Thoracic aorta (tissue), 2 donors: ENCODE measurements around the gene UBL7. TPM values are rescaled to one million over a fixed set of nuclear protein-coding genes. Genes with fewer than 3 reads are reported as not detected.

Experiments used
- ATAC-seq: fragments of 150-250 bp; one replicate; pipeline ENCODE4 v1.8.0; 2017; ENCODE audit warnings: low read depth; ENCODE audit not compliant: insufficient number of reproducible peaks, low FRiP score
- DNase-seq: peaks from one replicate; pipeline ENCODE4 v3.0.0-alpha.2; 2020; ENCODE audit warnings: low spot score
- H3K27ac ChIP-seq, 2 donors: fragments of 200-600 bp; sonication (generic); 1 replicate in 1 of 2; 2 replicates in 1 of 2; pipeline ENCODE4 v1.5.1; 2016; ENCODE audit warnings: mild to moderate bottlenecking in 2 of 2, moderate library complexity in 2 of 2
- H3K27me3 ChIP-seq: fragments of 200-600 bp; sonication (generic); replicated peaks from 2 replicates; pipeline ENCODE4 v1.6.0; 2016; ENCODE audit warnings: mild to moderate bottlenecking; ENCODE audit not compliant: insufficient read depth
- H3K36me3 ChIP-seq: fragments of 200-600 bp; sonication (generic); one replicate; pipeline ENCODE4 v1.5.1; 2016
- H3K4me1 ChIP-seq, 2 donors: fragments of 200-600 bp; sonication (generic); 1 replicate in 1 of 2; 2 replicates in 1 of 2; pipeline versions ENCODE4 v1.5.1 to v1.6.0; 2016; ENCODE audit warnings: low read depth in 2 of 2, mild to moderate bottlenecking in 1 of 2; ENCODE audit not compliant: control insufficient read depth in 1 of 2
- H3K4me3 ChIP-seq: fragments of 200-600 bp; sonication (generic); 2 replicates; pipeline ENCODE4 v1.5.1; 2016; ENCODE audit warnings: mild to moderate bottlenecking
- H3K9me3 ChIP-seq: fragments of 200-600 bp; sonication (generic); 2 replicates; pipeline ENCODE4 v1.5.1; 2016
- CTCF ChIP-seq: fragments of 200-600 bp; sonication (generic); IDR thresholded peaks from one replicate; pipeline ENCODE4 v1.5.1; 2019; ENCODE audit warnings: antibody characterized with exemption
- total RNA-seq, 2 donors: library from RNA; depleted of rRNA; stranded (reverse); fragments of >200 nt; gene quantifications; one replicate each; pipeline versions ENCODE4 v1.1.0 to v1.2.3, GENCODE V29; 2016

Gene UBL7
- total RNA-seq, 2 donors from 2014 or later, result 41.1 to 70.5 TPM

GRCh38 chr15:74417670-74418069 lies 43.3 kb downstream of the UBL7 start:
- TF ChIP-seq CTCF, result no peak
- Histone ChIP-seq H3K4me1 (peaks cover 0 to 4% of the 10 kb centered on the region in 2 donors), H3K36me3 (no peaks in the 10 kb centered on the region), H3K4me3 (no peak overlapping the region), H3K27ac (no peak overlapping the region), H3K9me3 (no peaks in the 10 kb centered on the region), H3K27me3 (no peaks in the 10 kb centered on the region)
- ATAC-seq (no peak), DNase-seq (no peak)

GRCh38 chr15:74417225-74417624 lies 43.7 kb downstream of the UBL7 start:
- no peak for ATAC-seq
- H3K27ac ChIP-seq, result no peak overlapping the region
- TF ChIP-seq CTCF, result no peak

GRCh38 chr15:74415966-74416916 lies 44.7 kb downstream of the UBL7 start:
- Histone ChIP-seq H3K27ac (no peak overlapping the region), H3K4me1 (no peaks in the 10 kb centered on the region), H3K4me3 (no peak overlapping the region), H3K27me3 (no peaks in the 10 kb centered on the region), H3K36me3 (no peaks in the 10 kb centered on the region), H3K9me3 (no peaks in the 10 kb centered on the region)
- ATAC-seq (no peak), DNase-seq (no peak)
- no peak for TF ChIP-seq CTCF

More at GRCh38 chr15:74417225-74417624, 43.7 kb downstream of the UBL7 start:
- Histone ChIP-seq H3K4me3 (no peak overlapping the region), H3K27me3 (no peaks in the 10 kb centered on the region), H3K4me1 (no peaks in the 10 kb centered on the region), H3K9me3 (no peaks in the 10 kb centered on the region), H3K36me3 (no peaks in the 10 kb centered on the region)
- DNase-seq, result no peak

- Histone ChIP-seq H3K36me3 (no peaks in the 10 kb centered on the region), H3K4me3 (no peak overlapping the region), H3K4me1 (no peaks in the 10 kb centered on the region), H3K9me3 (no peaks in the 10 kb centered on the region), H3K27ac (no peak overlapping the region), H3K27me3 (no peaks in the 10 kb centered on the region)
- no peak for TF ChIP-seq CTCF
- no peak for ATAC-seq
- DNase-seq, result no peak
Observed at GRCh38 chr15:74414603-74415338, 46.2 kb downstream of the UBL7 start.

GRCh38 chr15:74414081-74414580 lies 46.8 kb downstream of the UBL7 start:
- ATAC-seq (no peak), DNase-seq (no peak)
- Histone ChIP-seq H3K9me3 (no peaks in the 10 kb centered on the region), H3K27ac (no peak overlapping the region), H3K36me3 (no peaks in the 10 kb centered on the region), H3K4me3 (no peak overlapping the region), H3K27me3 (no peaks in the 10 kb centered on the region), H3K4me1 (no peaks in the 10 kb centered on the region)
- TF ChIP-seq CTCF, result no peak
